Natural killer cell treated with Interleukin-12 subunit alpha and Interleukin-12 subunit beta and Interleukin-15 and Interleukin-18, amount 100 ng/mL, for 72 hours (primary cell): ENCODE results near the gene MSI2. TPM values are rescaled to one million over a fixed set of nuclear protein-coding genes. Genes with fewer than 3 reads are reported as not detected.
A peak's percentile ranks its signal among the peaks of the same experiment; 100 is the strongest.

Experiments
- ATAC-seq, 2 donors: fragments of 150-1000 bp; cut with Tn5 transposase in 1 of 2; sonication (Bioruptor Pico), chemical (Tn5 transposase) in 1 of 2; 2 replicates each; pipeline ENCODE4 v1.10.0; 2021
- DNase-seq: peaks from one replicate; pipeline ENCODE4 v3.0.0; 2022; ENCODE audit warnings: low spot score
- H3K27ac Mint-ChIP-seq, 2 donors: 1 replicate in 1 of 2; 2 replicates in 1 of 2; pipeline ENCODE4 v1.8.0; 2022; ENCODE audit warnings: mixed read lengths in 2 of 2, mild to moderate bottlenecking in 1 of 2, moderate library complexity in 1 of 2
- H3K27me3 Mint-ChIP-seq, 2 donors: 1 replicate in 1 of 2; 2 replicates in 1 of 2; pipeline ENCODE4 v1.8.0; 2022; ENCODE audit warnings: mixed read lengths in 2 of 2
- H3K36me3 Mint-ChIP-seq: one replicate; pipeline ENCODE4 v1.8.0; 2022; ENCODE audit warnings: mixed read lengths
- H3K4me1 Mint-ChIP-seq, 2 donors: 1 replicate in 1 of 2; 2 replicates in 1 of 2; pipeline ENCODE4 v1.8.0; 2022; ENCODE audit warnings: low read depth in 2 of 2, mixed read lengths in 2 of 2, mild to moderate bottlenecking in 1 of 2
- H3K4me3 Mint-ChIP-seq: one replicate; pipeline ENCODE4 v1.8.0; 2022; ENCODE audit warnings: mixed read lengths
- H3K9me3 Mint-ChIP-seq: 2 replicates; pipeline ENCODE4 v1.8.0; 2022; ENCODE audit warnings: mixed read lengths
- total RNA-seq, 2 donors: library from RNA; stranded (reverse); gene quantifications; one replicate each; pipeline ENCODE4 v1.2.3, GENCODE V29; 2022

MSI2 gene
- total RNA-seq, 2 donors from 2014 or later: 51.3 to 126 TPM

GRCh38 chr17:57422574-57423164, 166.3 kb downstream of the MSI2 start:
- H3K9me3 Mint-ChIP-seq: no peaks in the 10 kb centered on the region
- H3K4me1 Mint-ChIP-seq: peaks cover 20 to 45% of the 10 kb centered on the region in 2 donors
- ATAC-seq (peak; percentile 88 to 96), DNase-seq (no peak)
- H3K36me3 Mint-ChIP-seq: no peaks in the 10 kb centered on the region
- peak overlapping the region in 1 of 2 donors; percentile 5 for H3K27ac Mint-ChIP-seq
- H3K27me3 Mint-ChIP-seq: no peaks in the 10 kb centered on the region
- H3K4me3 Mint-ChIP-seq: peak overlapping the region; percentile 38

GRCh38 chr17:57423541-57423940, 167.2 kb downstream of the MSI2 start:
- Mint-ChIP-seq H3K27ac (peak overlapping the region in 1 of 2 donors; percentile 5), H3K9me3 (no peaks in the 10 kb centered on the region), H3K36me3 (no peaks in the 10 kb centered on the region), H3K27me3 (no peaks in the 10 kb centered on the region), H3K4me1 (peaks cover 20 to 36% of the 10 kb centered on the region in 2 donors), H3K4me3 (peak overlapping the region; percentile 35)
- DNase-seq: no peak
- no peak for ATAC-seq

GRCh38 chr17:57424273-57424672, 167.9 kb downstream of the MSI2 start:
- peak overlapping the region in 1 of 2 donors; percentile 35 for H3K27ac Mint-ChIP-seq

GRCh38 chr17:57424777-57425188, 168.5 kb downstream of the MSI2 start:
- H3K36me3 Mint-ChIP-seq: no peaks in the 10 kb centered on the region
- ATAC-seq (no peak), DNase-seq (no peak)
- H3K4me1 Mint-ChIP-seq: peaks cover 20 to 32% of the 10 kb centered on the region in 2 donors
- H3K4me3 Mint-ChIP-seq: peak overlapping the region; percentile 22
- H3K27me3 Mint-ChIP-seq: no peaks in the 10 kb centered on the region
- H3K27ac Mint-ChIP-seq: peak overlapping the region in 1 of 2 donors; percentile 35
- no peaks in the 10 kb centered on the region for H3K9me3 Mint-ChIP-seq

More at GRCh38 chr17:57424273-57424672, 167.9 kb downstream of the MSI2 start:
- Mint-ChIP-seq H3K4me1 (peaks cover 20 to 32% of the 10 kb centered on the region in 2 donors), H3K4me3 (peak overlapping the region; percentile 22), H3K27me3 (no peaks in the 10 kb centered on the region), H3K9me3 (no peaks in the 10 kb centered on the region), H3K36me3 (no peaks in the 10 kb centered on the region)
- DNase-seq: no peak
- no peak for ATAC-seq

GRCh38 chr17:57425431-57425830, 169.1 kb downstream of the MSI2 start:
- no peaks in the 10 kb centered on the region for H3K9me3 Mint-ChIP-seq
- peak overlapping the region in 1 of 2 donors; percentile 62 for H3K27ac Mint-ChIP-seq
- no peaks in the 10 kb centered on the region for H3K27me3 Mint-ChIP-seq
- DNase-seq (no peak), ATAC-seq (no peak)
- no peaks in the 10 kb centered on the region for H3K36me3 Mint-ChIP-seq
- H3K4me1 Mint-ChIP-seq: peaks cover 17 to 32% of the 10 kb centered on the region in 2 donors
- peak overlapping the region; percentile 2 for H3K4me3 Mint-ChIP-seq

- Mint-ChIP-seq H3K4me3 (peak overlapping the region; percentile 2), H3K27ac (peak overlapping the region in 1 of 2 donors; percentile 62), H3K36me3 (no peaks in the 10 kb centered on the region), H3K4me1 (peaks cover 13 to 35% of the 10 kb centered on the region in 2 donors), H3K9me3 (no peaks in the 10 kb centered on the region), H3K27me3 (no peaks in the 10 kb centered on the region)
- DNase-seq: no peak
- ATAC-seq: no peak
These were observed 169.9 kb downstream of the MSI2 start for GRCh38 chr17:57425903-57426880.

GRCh38 chr17:57429966-57430365, 173.6 kb downstream of the MSI2 start:
- Mint-ChIP-seq H3K4me1 (peaks cover 20 to 31% of the 10 kb centered on the region in 2 donors), H3K27ac (no peak overlapping the region), H3K9me3 (no peaks in the 10 kb centered on the region), H3K27me3 (peaks cover 0 to 4% of the 10 kb centered on the region in 2 donors), H3K36me3 (no peaks in the 10 kb centered on the region), H3K4me3 (no peak overlapping the region)
- no peak for DNase-seq
- no peak for ATAC-seq

- Mint-ChIP-seq H3K4me1 (peaks cover 21 to 26% of the 10 kb centered on the region in 2 donors), H3K4me3 (no peak overlapping the region), H3K9me3 (no peaks in the 10 kb centered on the region), H3K27me3 (peaks cover 0 to 12% of the 10 kb centered on the region in 2 donors), H3K36me3 (no peaks in the 10 kb centered on the region), H3K27ac (no peak overlapping the region)
- no peak for DNase-seq
- no peak for ATAC-seq
These were observed 175.1 kb downstream of the MSI2 start for GRCh38 chr17:57431415-57431814.

- H3K27ac Mint-ChIP-seq: no peak overlapping the region
- H3K27me3 Mint-ChIP-seq: peaks cover 0 to 18% of the 10 kb centered on the region in 2 donors
- DNase-seq (no peak), ATAC-seq (no peak)
- no peaks in the 10 kb centered on the region for H3K9me3 Mint-ChIP-seq
- peaks cover 26 to 28% of the 10 kb centered on the region in 2 donors for H3K4me1 Mint-ChIP-seq
- no peaks in the 10 kb centered on the region for H3K36me3 Mint-ChIP-seq
- H3K4me3 Mint-ChIP-seq: no peak overlapping the region
These were observed 176.4 kb downstream of the MSI2 start for GRCh38 chr17:57432507-57433277.

GRCh38 chr17:57433452-57433851, 177.1 kb downstream of the MSI2 start:
- Mint-ChIP-seq H3K27ac (no peak overlapping the region), H3K27me3 (peaks cover 0 to 20% of the 10 kb centered on the region in 2 donors), H3K4me3 (no peak overlapping the region), H3K4me1 (peaks cover 26 to 35% of the 10 kb centered on the region in 2 donors), H3K9me3 (no peaks in the 10 kb centered on the region), H3K36me3 (no peaks in the 10 kb centered on the region)
- ATAC-seq: no peak
- DNase-seq: no peak

- Mint-ChIP-seq H3K27me3 (peaks cover 0 to 25% of the 10 kb centered on the region in 2 donors), H3K4me1 (peaks cover 29 to 40% of the 10 kb centered on the region in 2 donors)
- ATAC-seq: no peak
These were observed 178.0 kb downstream of the MSI2 start for GRCh38 chr17:57434361-57434760.

GRCh38 chr17:57436565-57436964, 180.2 kb downstream of the MSI2 start:
- peaks cover 0 to 29% of the 10 kb centered on the region in 2 donors for H3K27me3 Mint-ChIP-seq

More at GRCh38 chr17:57434361-57434760, 178.0 kb downstream of the MSI2 start:
- H3K36me3 Mint-ChIP-seq: no peaks in the 10 kb centered on the region
- H3K9me3 Mint-ChIP-seq: no peaks in the 10 kb centered on the region
- no peak overlapping the region for H3K27ac Mint-ChIP-seq
- no peak overlapping the region for H3K4me3 Mint-ChIP-seq
- DNase-seq: no peak

GRCh38 chr17:57438066-57438731, 181.9 kb downstream of the MSI2 start:
- H3K9me3 Mint-ChIP-seq: no peaks in the 10 kb centered on the region
- H3K36me3 Mint-ChIP-seq: no peaks in the 10 kb centered on the region
- no peak overlapping the region for H3K4me3 Mint-ChIP-seq
- DNase-seq: no peak
- ATAC-seq: no peak
- no peak overlapping the region for H3K27ac Mint-ChIP-seq
- peaks cover 37 to 50% of the 10 kb centered on the region in 2 donors for H3K4me1 Mint-ChIP-seq
- H3K27me3 Mint-ChIP-seq: peaks cover 0 to 29% of the 10 kb centered on the region in 2 donors

More at GRCh38 chr17:57436565-57436964, 180.2 kb downstream of the MSI2 start:
- DNase-seq (no peak), ATAC-seq (no peak)
- Mint-ChIP-seq H3K36me3 (no peaks in the 10 kb centered on the region), H3K4me3 (no peak overlapping the region), H3K4me1 (peaks cover 42 to 51% of the 10 kb centered on the region in 2 donors), H3K9me3 (no peaks in the 10 kb centered on the region), H3K27ac (no peak overlapping the region)
